ENCODE measurements around the gene MCC.

The MCC gene

GRCh38 chr5:113487781-113488644 lies at the start of gene MCC:
TSS of gene MCC (minus strand) at chr5:113488453.
- no peak for DNase-seq

GRCh38 chr5:113531481-113532159 lies 43.4 kb upstream of the MCC start:
- DNase-seq = no peak

- DNase-seq = no peak
Measured at GRCh38 chr5:113527746-113528145, 39.5 kb upstream of the MCC start.

GRCh38 chr5:113526421-113526820 lies 38.2 kb upstream of the MCC start:
- no peak for DNase-seq

GRCh38 chr5:113524927-113525326 lies 36.7 kb upstream of the MCC start:
- no peak for DNase-seq

- DNase-seq = no peak
Measured at GRCh38 chr5:113523168-113523567, 34.9 kb upstream of the MCC start.

- DNase-seq = no peak
Measured at GRCh38 chr5:113520899-113521298, 32.6 kb upstream of the MCC start.

GRCh38 chr5:113520429-113520828 lies 32.2 kb upstream of the MCC start:
- DNase-seq = no peak

GRCh38 chr5:113519412-113519811 lies 31.2 kb upstream of the MCC start:
- DNase-seq = no peak

- no peak for DNase-seq
Measured at GRCh38 chr5:113518884-113519283, 30.6 kb upstream of the MCC start.

GRCh38 chr5:113514289-113514635 lies 26.0 kb upstream of the MCC start:
- DNase-seq = no peak

GRCh38 chr5:113513384-113514288 lies 25.4 kb upstream of the MCC start, which contains the start of gene YTHDC2:
TSS of gene YTHDC2 (plus strand) at chr5:113513694. CDS start at chr5:113513896, 202 bp downstream.
- no peak for DNase-seq

- no peak for DNase-seq
Measured at GRCh38 chr5:113512341-113512740, 24.1 kb upstream of the MCC start.

- DNase-seq = no peak
Measured at GRCh38 chr5:113510836-113511451, 22.7 kb upstream of the MCC start.

GRCh38 chr5:113508756-113509155 lies 20.5 kb upstream of the MCC start:
- no peak for DNase-seq

GRCh38 chr5:113507601-113508000 lies 19.3 kb upstream of the MCC start:
- no peak for DNase-seq

GRCh38 chr5:113505181-113505580 lies 16.9 kb upstream of the MCC start:
- no peak for DNase-seq

GRCh38 chr5:113503146-113503545 lies 14.9 kb upstream of the MCC start:
- DNase-seq = no peak

- no peak for DNase-seq
Measured at GRCh38 chr5:113502073-113502472, 13.8 kb upstream of the MCC start.

GRCh38 chr5:113495422-113495841 lies 7.2 kb upstream of the MCC start:
- no peak for DNase-seq

- DNase-seq = no peak
Measured at GRCh38 chr5:113493446-113493845, 5.2 kb upstream of the MCC start.

- DNase-seq = no peak
Measured at GRCh38 chr5:113491022-113491421, 2.8 kb upstream of the MCC start.

- no peak for DNase-seq
Measured at GRCh38 chr5:113490317-113490716, 2.1 kb upstream of the MCC start.
